Osteocyte (in vitro differentiated cells): ENCODE results near the gene CACNA2D3. TPM values are rescaled to one million over a fixed set of nuclear protein-coding genes. Genes with fewer than 3 reads are reported as not detected.

ENCODE experiments used
- DNase-seq: peaks from one replicate; pipeline ENCODE4 v3.0.0; 2021; ENCODE audit warnings: mixed read lengths; ENCODE audit not compliant: unreplicated experiment; ENCODE audit errors: extremely low spot score
- H3K27ac Mint-ChIP-seq: one replicate; pipeline ENCODE4 v1.8.0; 2021; ENCODE audit warnings: mild to moderate bottlenecking, mixed read lengths; ENCODE audit not compliant: unreplicated experiment
- H3K27me3 Mint-ChIP-seq: one replicate; pipeline ENCODE4 v1.8.0; 2021; ENCODE audit warnings: mixed read lengths; ENCODE audit not compliant: unreplicated experiment
- H3K36me3 Mint-ChIP-seq: one replicate; pipeline ENCODE4 v1.8.0; 2021; ENCODE audit warnings: mixed read lengths; ENCODE audit not compliant: unreplicated experiment
- H3K4me1 Mint-ChIP-seq: one replicate; pipeline ENCODE4 v1.8.0; 2021; ENCODE audit warnings: mixed read lengths; ENCODE audit not compliant: unreplicated experiment
- H3K4me3 Mint-ChIP-seq: one replicate; pipeline ENCODE4 v1.8.0; 2021; ENCODE audit warnings: mild to moderate bottlenecking, moderate library complexity, mixed read lengths; ENCODE audit not compliant: unreplicated experiment
- H3K9me3 Mint-ChIP-seq: one replicate; pipeline ENCODE4 v1.8.0; 2021; ENCODE audit warnings: mixed read lengths; ENCODE audit not compliant: unreplicated experiment
- CTCF ChIP-seq: fragments of 200-600 bp; sonication (generic); IDR thresholded peaks from 2 replicates; pipeline ENCODE4 v1.5.0; 2021; ENCODE audit warnings: antibody characterized with exemption, mild to moderate bottlenecking, moderate library complexity
- total RNA-seq: library from RNA; stranded (reverse); gene quantifications from 2 replicates; pipeline ENCODE4 v1.2.1, GENCODE V29; 2021

Gene CACNA2D3
- total RNA-seq, 1 donor from 2014 or later: 0.46 TPM

- Mint-ChIP-seq H3K27me3 (no peaks in the 10 kb centered on the region), H3K27ac (peak overlapping the region; percentile 85), H3K36me3 (no peaks in the 10 kb centered on the region), H3K4me1 (peaks cover 58% of the 10 kb centered on the region), H3K9me3 (no peaks in the 10 kb centered on the region), H3K4me3 (no peak overlapping the region)
- TF ChIP-seq CTCF: peak; percentile 8
- no peak for DNase-seq
Measured at GRCh38 chr3:54954521-54954920, 832.2 kb downstream of the CACNA2D3 start.

GRCh38 chr3:54955496-54955895 lies 833.1 kb downstream of the CACNA2D3 start:
- no peaks in the 10 kb centered on the region for H3K27me3 Mint-ChIP-seq
- no peak overlapping the region for H3K4me3 Mint-ChIP-seq
- no peak overlapping the region for H3K27ac Mint-ChIP-seq
- no peak for TF ChIP-seq CTCF
- no peaks in the 10 kb centered on the region for H3K9me3 Mint-ChIP-seq
- peaks cover 60% of the 10 kb centered on the region for H3K4me1 Mint-ChIP-seq
- DNase-seq: no peak
- H3K36me3 Mint-ChIP-seq: no peaks in the 10 kb centered on the region

- H3K36me3 Mint-ChIP-seq: no peaks in the 10 kb centered on the region
- DNase-seq: no peak
- H3K27ac Mint-ChIP-seq: no peak overlapping the region
- H3K27me3 Mint-ChIP-seq: no peaks in the 10 kb centered on the region
- no peak for TF ChIP-seq CTCF
- no peak overlapping the region for H3K4me3 Mint-ChIP-seq
- H3K4me1 Mint-ChIP-seq: peaks cover 59% of the 10 kb centered on the region
- no peaks in the 10 kb centered on the region for H3K9me3 Mint-ChIP-seq
Measured at GRCh38 chr3:54955941-54956340, 833.6 kb downstream of the CACNA2D3 start.

- DNase-seq: no peak
- Mint-ChIP-seq H3K9me3 (no peaks in the 10 kb centered on the region), H3K4me1 (peaks cover 50% of the 10 kb centered on the region), H3K36me3 (no peaks in the 10 kb centered on the region), H3K27me3 (no peaks in the 10 kb centered on the region), H3K4me3 (no peak overlapping the region), H3K27ac (no peak overlapping the region)
- no peak for TF ChIP-seq CTCF
Measured at GRCh38 chr3:54957711-54958110, 835.4 kb downstream of the CACNA2D3 start.

- Mint-ChIP-seq H3K9me3 (no peaks in the 10 kb centered on the region), H3K4me1 (peaks cover 40% of the 10 kb centered on the region), H3K36me3 (no peaks in the 10 kb centered on the region), H3K27ac (no peak overlapping the region), H3K4me3 (no peak overlapping the region), H3K27me3 (no peaks in the 10 kb centered on the region)
- DNase-seq: no peak
- no peak for TF ChIP-seq CTCF
Measured at GRCh38 chr3:54960082-54960481, 837.7 kb downstream of the CACNA2D3 start.
